HUES6 (cell line): Measurements from ENCODE around the gene KCNK10.

Experiments used
- H3K27ac ChIP-seq: 2 replicates; pipeline ENCODE4 v1.7.0; 2013; ENCODE audit warnings: low read depth, mild to moderate bottlenecking, low read length, inconsistent platforms
- H3K27me3 ChIP-seq: 2 replicates; pipeline ENCODE4 v1.6.1; 2013; ENCODE audit warnings: low read length; ENCODE audit not compliant: control insufficient read depth, insufficient read depth
- H3K36me3 ChIP-seq: 2 replicates; pipeline ENCODE4 v1.6.1; 2013; ENCODE audit warnings: low read length; ENCODE audit not compliant: control insufficient read depth, insufficient read depth
- H3K4me1 ChIP-seq: 2 replicates; pipeline ENCODE4 v1.6.1; 2013; ENCODE audit warnings: low read length; ENCODE audit not compliant: control insufficient read depth, insufficient read depth
- H3K4me3 ChIP-seq: 2 replicates; pipeline ENCODE4 v1.5.1; 2013; ENCODE audit warnings: low read depth, low read length
- H3K9ac ChIP-seq: one replicate; pipeline ENCODE4 v1.6.1; 2013; ENCODE audit warnings: mild to moderate bottlenecking, low read length
- H3K9me3 ChIP-seq: 2 replicates; pipeline ENCODE4 v1.6.1; 2013; ENCODE audit warnings: low read depth, low read length; ENCODE audit not compliant: control insufficient read depth, insufficient read depth

The KCNK10 gene

GRCh38 chr14:88201851-88202250 is 121.2 kb downstream of the KCNK10 start:
- H3K4me3 ChIP-seq = no peak overlapping the region
- H3K27ac ChIP-seq = no peak overlapping the region
- no peaks in the 10 kb centered on the region for H3K4me1 ChIP-seq
- no peaks in the 10 kb centered on the region for H3K9me3 ChIP-seq
- H3K36me3 ChIP-seq = no peaks in the 10 kb centered on the region
- no peaks in the 10 kb centered on the region; the same call in 1 of the 2 replicates for H3K27me3 ChIP-seq
- no peak overlapping the region for H3K9ac ChIP-seq

DNA sequence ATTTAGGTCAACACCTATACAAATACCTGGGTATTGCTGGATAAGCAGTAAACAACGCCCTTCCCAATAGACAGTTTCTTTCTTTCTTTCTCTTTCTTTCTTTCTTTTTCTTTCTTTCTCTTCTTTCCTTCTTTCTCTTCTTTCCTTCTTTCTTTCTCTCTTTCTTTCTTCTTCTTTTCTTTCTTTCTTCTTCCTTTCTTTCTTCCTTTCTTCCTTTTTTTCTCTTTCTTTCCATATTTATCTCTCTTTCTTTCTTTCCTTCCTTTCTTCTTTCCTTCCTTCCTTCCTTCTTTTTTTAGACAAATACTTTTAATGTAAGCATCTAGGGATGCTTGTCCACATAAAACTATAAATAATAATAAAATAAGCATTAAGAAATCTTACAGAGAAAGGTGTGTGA is 123.2 kb downstream of the KCNK10 start:
- Histone ChIP-seq H3K4me1 (no peaks in the 10 kb centered on the region), H3K9me3 (no peaks in the 10 kb centered on the region), H3K9ac (no peak overlapping the region), H3K4me3 (no peak overlapping the region), H3K27me3 (no peaks in the 10 kb centered on the region; the same call in 1 of the 2 replicates), H3K27ac (no peak overlapping the region), H3K36me3 (no peaks in the 10 kb centered on the region)

- Histone ChIP-seq H3K4me1 (no peaks in the 10 kb centered on the region), H3K27me3 (no peaks in the 10 kb centered on the region; the same call in 1 of the 2 replicates), H3K27ac (no peak overlapping the region), H3K9ac (no peak overlapping the region), H3K4me3 (no peak overlapping the region), H3K36me3 (no peaks in the 10 kb centered on the region), H3K9me3 (no peaks in the 10 kb centered on the region)
Measured at GRCh38 chr14:88198446-88198845, 124.6 kb downstream of the KCNK10 start.

DNA sequence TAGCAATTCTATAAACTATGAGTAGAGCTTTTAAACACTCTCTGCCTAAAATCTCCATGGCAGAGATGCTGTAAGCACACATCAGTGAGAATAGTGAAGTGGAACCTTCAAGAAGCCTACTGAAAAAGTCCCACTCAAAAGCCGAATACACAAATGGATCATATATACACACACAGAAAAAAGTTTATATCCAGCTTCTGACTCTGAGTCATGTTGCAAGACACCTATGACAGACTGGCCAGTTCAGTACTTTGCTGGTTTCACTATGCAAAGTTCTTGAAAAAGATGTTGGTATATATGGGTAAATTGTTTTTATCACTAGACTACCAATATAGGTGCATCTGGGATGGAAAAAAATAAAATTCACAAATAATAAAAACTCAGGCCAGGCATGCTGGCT is 126.1 kb downstream of the KCNK10 start:
- no peak overlapping the region for H3K27ac ChIP-seq
- no peaks in the 10 kb centered on the region for H3K27me3 ChIP-seq
- H3K9me3 ChIP-seq = no peaks in the 10 kb centered on the region
- H3K4me1 ChIP-seq = peaks cover 2% of the 10 kb centered on the region
- H3K4me3 ChIP-seq = no peak overlapping the region
- no peaks in the 10 kb centered on the region for H3K36me3 ChIP-seq
- no peak overlapping the region for H3K9ac ChIP-seq

DNA sequence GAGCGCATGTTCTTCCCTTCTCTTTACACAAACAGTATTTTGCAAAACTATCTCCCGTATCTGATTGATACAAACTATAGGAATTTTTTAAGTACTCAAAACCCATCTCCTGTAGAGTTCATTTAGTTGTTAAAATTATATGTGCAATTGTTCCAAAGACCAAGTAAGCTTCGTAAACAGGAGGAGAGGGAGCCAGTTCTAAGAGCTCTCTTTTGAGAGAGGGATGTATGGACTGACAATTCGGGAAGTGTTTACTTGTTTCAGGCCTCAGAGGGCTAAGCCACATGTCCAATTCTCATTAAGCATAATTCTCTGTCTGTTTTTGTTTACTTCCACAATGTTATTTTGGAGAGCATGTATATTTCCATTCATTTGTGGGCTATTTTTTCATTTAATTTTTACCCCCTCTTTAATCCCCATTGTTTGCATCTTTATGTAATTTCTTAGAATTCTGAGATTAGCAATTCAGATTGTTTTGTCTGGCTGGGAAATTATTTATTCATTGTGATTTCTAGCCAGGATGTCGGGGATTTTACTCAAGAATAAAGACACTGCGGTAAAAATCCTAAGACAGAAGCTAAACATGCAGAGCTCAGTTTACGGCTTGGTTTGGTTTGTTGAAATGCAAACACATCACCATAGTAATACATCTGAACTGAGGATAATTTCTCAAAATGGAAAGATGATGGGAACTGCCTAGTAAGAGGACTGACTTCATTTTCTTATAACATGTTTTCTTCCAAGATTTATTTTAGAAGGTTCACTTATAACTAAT is 126.8 kb downstream of the KCNK10 start:
- no peaks in the 10 kb centered on the region for H3K36me3 ChIP-seq
- no peak overlapping the region for H3K27ac ChIP-seq
- no peaks in the 10 kb centered on the region for H3K27me3 ChIP-seq
- H3K9ac ChIP-seq = no peak overlapping the region
- H3K9me3 ChIP-seq = no peaks in the 10 kb centered on the region
- peaks cover 8% of the 10 kb centered on the region for H3K4me1 ChIP-seq
- H3K4me3 ChIP-seq = no peak overlapping the region

DNA sequence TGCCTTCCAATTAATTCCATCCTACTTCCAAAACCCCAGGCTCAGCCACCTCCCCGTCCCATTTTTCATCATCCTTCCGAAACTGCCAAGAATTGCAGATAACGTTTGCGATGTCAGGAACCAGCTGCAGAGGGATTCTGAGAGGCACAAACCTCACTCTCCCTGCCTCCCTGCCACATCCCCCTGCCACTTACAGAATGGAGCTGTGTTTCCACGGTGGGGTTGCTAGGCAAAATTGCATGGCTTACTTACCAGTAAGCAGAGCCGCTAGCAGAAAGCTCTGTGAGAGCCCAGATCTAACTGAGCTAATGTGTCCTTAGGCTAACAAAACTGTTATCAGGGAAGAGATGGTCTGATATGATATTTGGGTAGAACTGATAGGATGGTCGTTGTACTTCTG is 127.4 kb downstream of the KCNK10 start:
- H3K27ac ChIP-seq = no peak overlapping the region
- no peaks in the 10 kb centered on the region for H3K36me3 ChIP-seq
- no peak overlapping the region for H3K9ac ChIP-seq
- peaks cover 9% of the 10 kb centered on the region for H3K4me1 ChIP-seq
- no peaks in the 10 kb centered on the region for H3K27me3 ChIP-seq
- H3K4me3 ChIP-seq = no peak overlapping the region
- H3K9me3 ChIP-seq = no peaks in the 10 kb centered on the region

DNA sequence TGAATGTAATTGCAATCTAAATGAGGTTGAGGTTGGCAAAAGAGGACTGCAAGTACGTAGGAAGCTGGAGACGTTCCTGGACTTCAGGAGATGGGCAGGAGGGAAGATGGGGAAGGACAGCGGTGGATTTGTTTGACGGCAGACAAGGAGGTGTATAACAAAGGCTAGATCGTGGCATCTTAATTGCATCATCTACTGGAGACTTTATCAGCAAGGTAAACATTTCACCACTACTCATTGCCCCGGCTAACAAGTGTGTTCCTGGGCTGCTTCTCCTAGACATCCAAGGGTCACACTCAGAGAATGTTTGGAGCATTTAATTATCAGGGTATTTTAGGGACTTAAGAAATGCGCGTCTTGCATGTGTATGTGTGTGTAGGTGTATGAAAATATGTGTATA is 128.5 kb downstream of the KCNK10 start:
- Histone ChIP-seq H3K9ac (no peak overlapping the region), H3K27ac (no peak overlapping the region), H3K4me1 (peaks cover 12% of the 10 kb centered on the region), H3K9me3 (no peaks in the 10 kb centered on the region), H3K27me3 (no peaks in the 10 kb centered on the region), H3K36me3 (no peaks in the 10 kb centered on the region), H3K4me3 (no peak overlapping the region)

DNA sequence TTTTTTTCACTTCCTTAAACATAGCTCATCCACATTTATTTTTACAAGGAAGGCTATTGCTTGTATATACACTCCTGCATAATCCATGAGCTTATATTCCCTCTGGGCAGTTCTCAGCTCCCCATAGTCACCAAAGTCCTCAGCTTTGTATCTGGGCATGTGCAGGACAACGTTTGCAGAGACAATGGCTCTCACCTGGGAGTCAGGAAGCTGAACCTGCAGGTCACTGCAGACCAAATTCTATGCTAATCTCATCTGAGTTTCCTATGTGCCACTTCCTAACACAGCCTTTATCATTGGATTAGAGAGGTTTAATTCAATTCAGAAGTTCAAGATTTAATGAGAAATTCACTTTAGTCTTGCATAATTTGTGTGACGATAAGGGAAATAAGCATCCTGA is 131.5 kb downstream of the KCNK10 start:
- H3K27ac ChIP-seq = no peak overlapping the region
- H3K4me1 ChIP-seq = peaks cover 17% of the 10 kb centered on the region
- H3K9ac ChIP-seq = no peak overlapping the region
- H3K9me3 ChIP-seq = no peaks in the 10 kb centered on the region
- H3K4me3 ChIP-seq = no peak overlapping the region
- no peaks in the 10 kb centered on the region for H3K36me3 ChIP-seq
- H3K27me3 ChIP-seq = no peaks in the 10 kb centered on the region

DNA sequence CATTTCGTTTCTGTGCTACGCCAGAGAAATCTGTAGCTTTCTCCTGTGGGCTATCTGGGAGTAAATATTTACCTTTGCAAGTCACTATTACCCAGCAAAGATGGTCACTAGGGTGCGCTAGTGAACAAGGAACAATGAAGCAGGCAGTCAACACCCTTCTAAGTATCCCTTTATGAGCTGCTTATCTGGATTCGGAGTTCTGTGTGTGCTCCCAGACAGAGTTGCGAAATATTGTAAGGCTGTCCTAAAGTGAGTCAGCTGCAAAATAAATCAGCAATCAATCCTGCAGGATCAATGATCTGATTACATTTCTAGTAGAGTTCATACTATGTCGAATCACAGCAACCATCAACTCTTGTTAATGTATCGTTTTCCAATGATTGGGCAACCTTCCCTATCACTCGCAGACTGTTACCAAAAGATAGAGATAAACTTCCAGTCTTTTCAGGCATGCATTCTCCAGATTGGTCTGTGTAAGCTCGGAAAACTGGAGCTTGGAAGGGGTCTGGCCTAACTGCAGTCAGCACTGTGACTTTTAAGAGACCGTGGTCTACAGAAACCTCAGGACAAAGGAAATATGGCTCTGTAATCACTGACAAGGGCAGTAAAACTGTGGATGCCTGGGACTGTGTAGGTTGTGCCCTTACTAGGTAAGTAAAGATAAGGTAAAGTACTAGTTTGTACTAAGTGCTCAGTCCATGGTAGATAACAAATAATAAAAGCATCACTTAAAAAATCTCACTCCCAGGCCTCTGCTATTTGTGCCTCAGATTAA is 133.5 kb downstream of the KCNK10 start:
- no peak overlapping the region for H3K27ac ChIP-seq
- peak overlapping the region; percentile 45 for H3K4me3 ChIP-seq
- peak overlapping the region; percentile 20 for H3K9ac ChIP-seq

GRCh38 chr14:88188745-88189416 is 134.2 kb downstream of the KCNK10 start:
- no peaks in the 10 kb centered on the region for H3K36me3 ChIP-seq
- no peaks in the 10 kb centered on the region for H3K27me3 ChIP-seq
- H3K27ac ChIP-seq = no peak overlapping the region
- peak overlapping the region; percentile 20 for H3K9ac ChIP-seq
- H3K4me1 ChIP-seq = peaks cover 17% of the 10 kb centered on the region
- no peaks in the 10 kb centered on the region for H3K9me3 ChIP-seq
- peak overlapping the region; percentile 45 for H3K4me3 ChIP-seq

More for the DNA sequence above, 133.5 kb downstream of the KCNK10 start:
- Histone ChIP-seq H3K27me3 (no peaks in the 10 kb centered on the region), H3K9me3 (no peaks in the 10 kb centered on the region), H3K36me3 (no peaks in the 10 kb centered on the region), H3K4me1 (peaks cover 17% of the 10 kb centered on the region)

DNA sequence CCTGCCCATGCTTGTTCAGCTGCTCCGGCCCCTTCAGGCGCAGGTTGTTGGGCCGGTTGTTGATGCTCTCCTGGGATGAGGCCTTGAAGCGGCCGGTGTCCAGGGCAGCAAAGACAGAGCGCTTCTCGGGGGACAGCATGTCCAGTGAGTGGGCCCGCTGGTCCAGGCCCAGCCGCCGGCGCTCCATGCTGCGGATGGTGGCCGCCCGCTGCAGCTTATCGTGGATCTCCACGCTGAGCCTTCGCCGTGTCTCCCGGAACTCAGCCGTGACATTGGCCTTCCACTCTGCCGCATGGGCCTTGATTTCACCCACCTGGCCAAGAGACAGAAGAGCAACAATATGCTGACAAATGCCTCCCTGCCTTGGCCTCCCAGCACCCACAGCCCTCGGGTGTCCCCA is 137.2 kb downstream of the KCNK10 start:
- Histone ChIP-seq H3K27me3 (no peaks in the 10 kb centered on the region), H3K27ac (no peak overlapping the region), H3K9me3 (no peaks in the 10 kb centered on the region), H3K4me3 (no peak overlapping the region), H3K36me3 (no peaks in the 10 kb centered on the region), H3K4me1 (peaks cover 14% of the 10 kb centered on the region; the same call in 1 of the 2 replicates), H3K9ac (no peak overlapping the region)
